ENCODE data around the gene POLH. TPM values are rescaled to one million over a fixed set of nuclear protein-coding genes. Genes with fewer than 3 reads are reported as not detected.
"Not testable (repeated sequence)": the region's sequence is repeated elsewhere in the genome, so short reads cannot be mapped to it uniquely, and the experiment has no call there.

Gene POLH
- total RNA-seq, 1 experiment from 2014 or later = 15.4 TPM

DNA sequence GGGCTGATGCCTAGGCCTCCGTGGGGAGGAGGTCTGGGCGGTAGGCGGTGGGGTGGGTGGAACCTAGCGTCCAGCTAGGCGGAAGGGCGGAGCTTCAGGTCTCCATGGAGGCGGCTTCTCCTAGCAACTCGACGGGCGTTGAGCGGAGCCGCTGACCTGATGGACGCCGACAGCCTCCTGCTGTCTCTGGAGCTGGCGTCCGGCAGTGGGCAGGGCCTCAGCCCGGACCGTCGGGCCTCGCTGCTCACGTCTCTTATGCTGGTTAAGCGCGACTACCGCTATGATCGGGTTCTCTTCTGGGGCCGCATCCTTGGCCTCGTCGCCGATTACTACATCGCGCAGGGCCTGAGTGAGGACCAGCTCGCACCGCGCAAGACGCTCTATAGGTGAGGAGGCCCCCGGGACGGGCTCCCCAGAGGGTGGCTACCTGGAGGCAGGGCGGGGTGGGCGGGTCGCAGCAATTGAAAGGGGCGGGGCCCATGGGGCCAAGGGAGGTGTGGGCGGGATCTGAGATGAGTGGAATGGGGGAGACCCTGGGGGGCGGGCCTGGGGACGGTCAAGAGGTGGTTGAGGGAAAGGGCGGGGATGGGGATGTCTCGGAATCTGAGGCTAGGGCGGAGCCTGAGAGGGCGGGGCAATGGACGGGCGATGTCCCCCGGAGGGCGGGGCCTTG lies 69.1 kb downstream of the POLH start, which contains the start of gene RSPH9:
Gene RSPH9, plus strand, starts transcription at position 97 of the 673 bp plus-strand sequence. Its CDS starts 63 bp downstream, at position 160.
- H3K27ac ChIP-seq (ENCODE audit: low read length) = no peak within 1 kb of the TSS
- H3K4me1 ChIP-seq (ENCODE audit: low read length) = no peaks in the 10 kb centered on the region
- peaks cover 9% of the 10 kb centered on the region for H3K79me2 ChIP-seq (ENCODE audit: low read length)
- H3K4me2 ChIP-seq (ENCODE audit: low read depth, low read length, poor library complexity, severe bottlenecking) = no peak within 1 kb of the TSS
- H3K9me3 ChIP-seq (ENCODE audit: low read length) = no peaks in the 10 kb centered on the region
- peaks cover 9% of the 10 kb centered on the region; the same call in 1 of the 2 replicates for H3K36me3 ChIP-seq (ENCODE audit: insufficient read depth, low read length)
- H4K20me1 ChIP-seq (ENCODE audit: insufficient read depth, low read depth, low read length) = no peaks in the 10 kb centered on the region
- H3K4me3 ChIP-seq (ENCODE audit: low read length) = no peak within 1 kb of the TSS
- H2AFZ ChIP-seq (ENCODE audit: low read length) = no peak within 1 kb of the TSS
- DNase-seq = no peak
- H3K9ac ChIP-seq (ENCODE audit: low read length) = no peak within 1 kb of the TSS
- no peaks in the 10 kb centered on the region for H3K9me2 ChIP-seq (replicated peaks; ENCODE audit: insufficient read depth, low read length)
- H3K27me3 ChIP-seq (ENCODE audit: low read length) = no peaks in the 10 kb centered on the region

DNA sequence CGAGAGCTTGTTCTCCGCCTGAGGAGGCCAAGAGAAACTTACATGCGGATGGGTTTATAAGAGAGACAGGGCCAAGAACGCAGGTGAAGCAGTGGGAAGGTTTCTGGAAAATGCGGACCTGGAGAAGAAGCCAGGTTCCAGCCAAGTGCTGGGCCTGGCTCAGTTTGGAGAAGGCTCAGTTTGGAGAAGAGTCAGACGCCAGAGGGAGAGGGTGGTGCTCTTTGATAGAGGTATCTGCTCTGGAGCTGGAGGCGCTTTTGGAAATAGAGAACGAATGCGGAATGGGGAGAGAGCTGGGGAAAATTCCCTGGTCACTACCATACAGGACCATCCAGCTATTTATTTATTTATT lies 69.6 kb downstream of the POLH start:
- H3K4me1 ChIP-seq (ENCODE audit: low read length) = no peaks in the 10 kb centered on the region
- H3K79me2 ChIP-seq (ENCODE audit: low read length) = peaks cover 4% of the 10 kb centered on the region
- H3K9me3 ChIP-seq (ENCODE audit: low read length) = no peaks in the 10 kb centered on the region
- no peak overlapping the region for H3K9ac ChIP-seq (ENCODE audit: low read length)
- no peak overlapping the region for H3K4me2 ChIP-seq (ENCODE audit: low read depth, low read length, poor library complexity, severe bottlenecking)
- H3K9me2 ChIP-seq (replicated peaks; ENCODE audit: insufficient read depth, low read length) = no peaks in the 10 kb centered on the region
- no peaks in the 10 kb centered on the region for H4K20me1 ChIP-seq (ENCODE audit: insufficient read depth, low read depth, low read length)
- no peak overlapping the region for H2AFZ ChIP-seq (ENCODE audit: low read length)
- H3K27me3 ChIP-seq (ENCODE audit: low read length) = no peaks in the 10 kb centered on the region
- H3K27ac ChIP-seq (ENCODE audit: low read length) = no peak overlapping the region
- H3K4me3 ChIP-seq (ENCODE audit: low read length) = no peak overlapping the region
- peaks cover 4% of the 10 kb centered on the region; the same call in 1 of the 2 replicates for H3K36me3 ChIP-seq (ENCODE audit: insufficient read depth, low read length)
- DNase-seq = no peak

DNA sequence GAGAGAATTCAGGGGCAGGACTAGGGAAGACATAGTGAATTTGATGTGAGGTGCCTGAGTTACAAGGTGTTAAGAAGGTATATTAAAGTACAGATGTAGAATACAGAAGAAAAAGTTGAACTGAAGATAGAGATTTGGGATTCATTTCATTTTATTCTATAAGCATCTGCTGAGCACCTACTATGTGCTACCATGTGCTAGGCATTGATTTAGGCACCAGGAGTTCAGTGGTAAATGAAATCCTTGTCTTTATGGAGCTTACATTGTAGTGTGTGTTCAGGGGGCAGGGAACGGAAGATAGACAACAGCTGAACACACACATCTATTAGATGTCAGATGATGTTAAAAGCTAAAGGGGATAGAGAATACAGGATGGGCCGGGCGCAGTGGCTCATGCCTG lies 71.6 kb downstream of the POLH start:
- H3K79me2 ChIP-seq (ENCODE audit: low read length) = no peaks in the 10 kb centered on the region
- H4K20me1 ChIP-seq (ENCODE audit: insufficient read depth, low read depth, low read length) = no peaks in the 10 kb centered on the region
- no peak overlapping the region for H3K27ac ChIP-seq (ENCODE audit: low read length)
- no peak overlapping the region for H3K4me3 ChIP-seq (ENCODE audit: low read length)
- H3K9ac ChIP-seq (ENCODE audit: low read length) = no peak overlapping the region
- no peaks in the 10 kb centered on the region for H3K36me3 ChIP-seq (ENCODE audit: insufficient read depth, low read length)
- no peak overlapping the region for H3K4me2 ChIP-seq (ENCODE audit: low read depth, low read length, poor library complexity, severe bottlenecking)
- no peaks in the 10 kb centered on the region for H3K4me1 ChIP-seq (ENCODE audit: low read length)
- no peaks in the 10 kb centered on the region for H3K27me3 ChIP-seq (ENCODE audit: low read length)
- DNase-seq = no peak
- H3K9me3 ChIP-seq (ENCODE audit: low read length) = no peaks in the 10 kb centered on the region
- no peaks in the 10 kb centered on the region for H3K9me2 ChIP-seq (replicated peaks; ENCODE audit: insufficient read depth, low read length)
- no peak overlapping the region for H2AFZ ChIP-seq (ENCODE audit: low read length)

DNA sequence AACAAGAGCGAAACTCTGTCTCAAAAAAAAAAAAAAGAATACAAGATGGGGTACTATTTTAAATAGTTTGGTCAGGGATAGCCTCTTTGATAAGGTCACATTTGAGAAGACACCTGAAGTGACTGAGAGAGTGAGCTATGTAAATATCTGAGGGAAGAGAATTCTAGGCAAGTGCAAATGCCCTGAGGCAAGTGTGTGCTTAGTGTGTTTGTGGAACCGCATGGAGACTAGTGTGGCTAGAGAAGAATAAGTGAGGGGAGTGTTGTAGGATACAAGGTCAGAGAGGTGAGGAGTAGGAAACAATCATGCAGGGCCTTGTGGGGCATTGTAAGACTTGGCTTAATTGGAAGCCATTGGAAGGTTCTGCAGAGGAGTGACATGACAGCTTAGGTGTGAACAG lies 72.3 kb downstream of the POLH start:
- no peaks in the 10 kb centered on the region for H3K79me2 ChIP-seq (ENCODE audit: low read length)
- no peak for DNase-seq
- H3K27ac ChIP-seq (ENCODE audit: low read length) = no peak overlapping the region
- no peak overlapping the region for H3K9ac ChIP-seq (ENCODE audit: low read length)
- no peaks in the 10 kb centered on the region for H3K4me1 ChIP-seq (ENCODE audit: low read length)
- H3K9me3 ChIP-seq (ENCODE audit: low read length) = no peaks in the 10 kb centered on the region
- H3K4me2 ChIP-seq (ENCODE audit: low read depth, low read length, poor library complexity, severe bottlenecking) = no peak overlapping the region
- H3K9me2 ChIP-seq (replicated peaks; ENCODE audit: insufficient read depth, low read length) = no peaks in the 10 kb centered on the region
- no peak overlapping the region for H3K4me3 ChIP-seq (ENCODE audit: low read length)
- H3K36me3 ChIP-seq (ENCODE audit: insufficient read depth, low read length) = no peaks in the 10 kb centered on the region
- no peaks in the 10 kb centered on the region for H4K20me1 ChIP-seq (ENCODE audit: insufficient read depth, low read depth, low read length)
- no peaks in the 10 kb centered on the region for H3K27me3 ChIP-seq (ENCODE audit: low read length)
- H2AFZ ChIP-seq (ENCODE audit: low read length) = no peak overlapping the region

DNA sequence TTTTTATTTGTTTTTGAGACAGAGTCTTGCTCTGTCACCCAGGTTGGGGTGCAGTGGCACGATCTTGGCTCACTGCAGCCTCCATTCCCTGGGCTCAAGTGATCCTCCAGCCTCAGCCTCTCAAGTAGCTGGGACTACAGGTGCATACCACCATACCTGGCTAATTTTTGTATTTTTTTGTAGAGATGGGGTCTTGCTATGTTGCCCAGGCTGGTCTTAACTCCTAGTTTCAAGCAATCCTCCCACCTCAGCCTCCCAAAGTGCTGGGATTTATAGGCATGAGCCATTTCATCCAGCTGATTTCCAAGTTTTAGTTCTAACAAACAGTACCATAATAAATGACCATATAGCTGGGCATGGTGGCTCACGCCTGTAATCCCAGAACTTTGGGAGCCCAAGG lies 76.8 kb downstream of the POLH start:
- H3K4me3 ChIP-seq (ENCODE audit: low read length); H3K79me2 ChIP-seq (ENCODE audit: low read length); H3K27me3 ChIP-seq (ENCODE audit: low read length); H3K9ac ChIP-seq (ENCODE audit: low read length); H3K27ac ChIP-seq (ENCODE audit: low read length); DNase-seq; H2AFZ ChIP-seq (ENCODE audit: low read length); H3K4me1 ChIP-seq (ENCODE audit: low read length); H3K9me3 ChIP-seq (ENCODE audit: low read length); H3K4me2 ChIP-seq (ENCODE audit: low read depth, low read length, poor library complexity, severe bottlenecking); H4K20me1 ChIP-seq (ENCODE audit: insufficient read depth, low read depth, low read length); H3K36me3 ChIP-seq (ENCODE audit: insufficient read depth, low read length); H3K9me2 ChIP-seq (replicated peaks; ENCODE audit: insufficient read depth, low read length): not testable (repeated sequence)

DNA sequence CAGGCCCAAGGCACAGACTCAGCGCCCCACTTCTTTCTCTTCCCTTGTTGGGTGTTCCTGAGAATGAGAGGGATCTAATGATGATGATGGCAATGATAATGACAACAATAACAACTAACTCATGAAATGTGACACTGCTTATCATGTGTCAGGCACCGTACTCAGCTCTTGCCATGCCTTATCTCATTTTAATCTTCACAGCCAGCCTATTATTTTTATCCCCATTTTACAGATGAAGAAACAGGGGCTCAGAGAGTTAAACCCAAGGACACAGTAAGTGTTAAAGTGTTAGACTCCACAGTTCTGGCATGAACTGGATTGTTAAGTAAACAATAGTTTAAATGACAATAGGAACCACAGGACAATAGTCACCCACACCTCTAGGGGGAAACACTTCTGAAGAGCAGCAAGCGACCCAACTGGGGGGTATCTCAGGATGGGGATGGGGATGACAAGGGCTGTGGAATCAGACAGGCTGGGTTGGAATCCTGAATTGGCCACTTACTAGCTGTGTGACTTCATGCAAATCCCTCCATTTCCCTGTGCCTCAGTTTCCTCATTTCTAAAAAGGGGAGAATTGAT lies 81.3 kb downstream of the POLH start:
- H4K20me1 ChIP-seq (ENCODE audit: insufficient read depth, low read depth, low read length) = no peaks in the 10 kb centered on the region
- peaks cover 3% of the 10 kb centered on the region; the same call in 1 of the 2 replicates for H3K36me3 ChIP-seq (ENCODE audit: insufficient read depth, low read length)
- no peak overlapping the region for H3K4me3 ChIP-seq (ENCODE audit: low read length)
- no peaks in the 10 kb centered on the region for H3K79me2 ChIP-seq (ENCODE audit: low read length)
- H3K9me3 ChIP-seq (ENCODE audit: low read length) = no peaks in the 10 kb centered on the region
- H3K4me2 ChIP-seq (ENCODE audit: low read depth, low read length, poor library complexity, severe bottlenecking) = no peak overlapping the region
- no peak overlapping the region for H3K27ac ChIP-seq (ENCODE audit: low read length)
- no peaks in the 10 kb centered on the region for H3K4me1 ChIP-seq (ENCODE audit: low read length)
- no peaks in the 10 kb centered on the region for H3K9me2 ChIP-seq (replicated peaks; ENCODE audit: insufficient read depth, low read length)
- no peak overlapping the region for H2AFZ ChIP-seq (ENCODE audit: low read length)
- no peak for DNase-seq
- H3K27me3 ChIP-seq (ENCODE audit: low read length) = no peaks in the 10 kb centered on the region
- no peak overlapping the region for H3K9ac ChIP-seq (ENCODE audit: low read length)

DNA sequence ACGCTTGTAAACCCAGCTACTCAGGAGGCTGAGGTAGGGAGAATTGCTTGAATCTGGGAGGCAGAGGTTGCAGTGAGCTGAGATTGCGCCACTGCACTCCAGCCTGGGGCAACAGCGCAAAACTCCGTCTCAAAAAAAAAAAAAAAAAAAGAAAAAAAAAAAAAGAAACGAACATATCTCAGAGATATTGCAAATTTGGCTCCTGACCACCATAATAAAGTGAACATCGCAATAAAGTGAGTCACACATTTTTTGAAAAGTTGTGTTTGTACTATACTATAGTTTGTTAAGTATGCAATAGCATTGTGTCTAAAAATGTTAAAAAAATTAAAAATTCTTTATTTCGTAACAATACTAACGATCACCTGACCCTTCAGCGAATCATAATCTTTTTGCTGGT lies 82.2 kb downstream of the POLH start:
- H4K20me1 ChIP-seq (ENCODE audit: insufficient read depth, low read depth, low read length) = no peaks in the 10 kb centered on the region
- no peak for DNase-seq
- no peak overlapping the region for H3K27ac ChIP-seq (ENCODE audit: low read length)
- no peaks in the 10 kb centered on the region for H3K27me3 ChIP-seq (ENCODE audit: low read length)
- H3K4me3 ChIP-seq (ENCODE audit: low read length) = no peak overlapping the region
- no peak overlapping the region for H3K4me2 ChIP-seq (ENCODE audit: low read depth, low read length, poor library complexity, severe bottlenecking)
- no peak overlapping the region for H3K9ac ChIP-seq (ENCODE audit: low read length)
- H3K9me3 ChIP-seq (ENCODE audit: low read length) = no peaks in the 10 kb centered on the region
- H3K9me2 ChIP-seq (replicated peaks; ENCODE audit: insufficient read depth, low read length) = no peaks in the 10 kb centered on the region
- peaks cover 3% of the 10 kb centered on the region; the same call in 1 of the 2 replicates for H3K36me3 ChIP-seq (ENCODE audit: insufficient read depth, low read length)
- no peaks in the 10 kb centered on the region for H3K79me2 ChIP-seq (ENCODE audit: low read length)
- no peaks in the 10 kb centered on the region for H3K4me1 ChIP-seq (ENCODE audit: low read length)
- H2AFZ ChIP-seq (ENCODE audit: low read length) = no peak overlapping the region

DNA sequence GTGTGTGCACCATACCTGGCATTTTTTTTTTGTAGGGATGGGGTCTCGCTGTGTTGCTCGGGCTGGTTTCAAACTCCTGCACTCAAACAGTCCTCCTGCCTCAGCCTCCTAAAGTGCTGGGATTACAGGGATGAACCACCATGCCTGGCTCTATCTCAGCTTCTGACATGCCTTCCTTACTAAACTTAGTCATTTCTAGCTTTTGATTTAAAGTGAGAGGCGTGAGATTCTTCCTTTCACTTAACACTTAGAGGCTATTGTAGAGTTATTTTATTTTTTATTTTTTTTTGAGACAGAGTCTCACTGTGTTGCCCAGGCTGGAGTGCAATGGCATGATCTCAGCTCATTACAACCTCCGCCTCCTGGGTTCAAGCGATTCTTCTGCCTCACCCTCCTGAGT lies 87.0 kb downstream of the POLH start:
- not testable (repeated sequence) for H3K4me1 ChIP-seq (ENCODE audit: low read length); H3K79me2 ChIP-seq (ENCODE audit: low read length); H3K4me3 ChIP-seq (ENCODE audit: low read length); H3K9ac ChIP-seq (ENCODE audit: low read length); H3K4me2 ChIP-seq (ENCODE audit: low read depth, low read length, poor library complexity, severe bottlenecking); H3K36me3 ChIP-seq (ENCODE audit: insufficient read depth, low read length); H3K9me2 ChIP-seq (replicated peaks; ENCODE audit: insufficient read depth, low read length); H3K27ac ChIP-seq (ENCODE audit: low read length); H2AFZ ChIP-seq (ENCODE audit: low read length); DNase-seq; H4K20me1 ChIP-seq (ENCODE audit: insufficient read depth, low read depth, low read length); H3K9me3 ChIP-seq (ENCODE audit: low read length); H3K27me3 ChIP-seq (ENCODE audit: low read length)

Measured in Karpas-422 (cell line).